HG03442 (cell line): ENCODE measurements around the gene CALN1.
"Not testable (repeated sequence)": the region's sequence is repeated elsewhere in the genome, so short reads cannot be mapped to it uniquely, and the experiment has no call there.

ENCODE experiments used
- ATAC-seq: cut with Tn5 transposase; IDR thresholded peaks from one replicate; pipeline ENCODE4 v1.9.1; 2021; ENCODE audit warnings: mild to moderate bottlenecking, moderate library complexity; ENCODE audit not compliant: unreplicated experiment

CALN1 gene

GRCh38 chr7:72109566-72109965 lies 302.6 kb downstream of the CALN1 start:
- no peak for ATAC-seq

GRCh38 chr7:72106405-72106804 lies 305.7 kb downstream of the CALN1 start:
- ATAC-seq = no peak

- no peak for ATAC-seq
These were observed 310.7 kb downstream of the CALN1 start for GRCh38 chr7:72101444-72101843.

DNA sequence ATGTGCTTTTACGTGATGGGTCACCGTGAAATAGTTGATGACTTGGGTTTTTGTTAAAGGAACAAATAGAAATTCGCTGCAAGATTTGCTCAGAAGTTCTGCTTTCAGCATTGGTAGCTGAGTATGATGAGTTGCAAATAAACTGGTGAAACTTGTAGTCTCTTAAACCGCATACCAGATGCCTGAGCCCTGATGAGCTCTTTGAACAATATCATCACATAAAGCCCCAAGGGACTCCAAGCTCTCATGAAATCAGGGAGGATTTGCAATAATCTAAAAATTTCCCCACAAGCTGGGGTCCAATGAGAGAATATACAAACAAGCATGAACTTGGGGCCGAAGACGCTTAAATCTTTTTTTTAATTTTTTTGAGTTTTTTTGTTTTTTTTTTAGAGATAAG lies 312.4 kb downstream of the CALN1 start:
- no peak for ATAC-seq

DNA sequence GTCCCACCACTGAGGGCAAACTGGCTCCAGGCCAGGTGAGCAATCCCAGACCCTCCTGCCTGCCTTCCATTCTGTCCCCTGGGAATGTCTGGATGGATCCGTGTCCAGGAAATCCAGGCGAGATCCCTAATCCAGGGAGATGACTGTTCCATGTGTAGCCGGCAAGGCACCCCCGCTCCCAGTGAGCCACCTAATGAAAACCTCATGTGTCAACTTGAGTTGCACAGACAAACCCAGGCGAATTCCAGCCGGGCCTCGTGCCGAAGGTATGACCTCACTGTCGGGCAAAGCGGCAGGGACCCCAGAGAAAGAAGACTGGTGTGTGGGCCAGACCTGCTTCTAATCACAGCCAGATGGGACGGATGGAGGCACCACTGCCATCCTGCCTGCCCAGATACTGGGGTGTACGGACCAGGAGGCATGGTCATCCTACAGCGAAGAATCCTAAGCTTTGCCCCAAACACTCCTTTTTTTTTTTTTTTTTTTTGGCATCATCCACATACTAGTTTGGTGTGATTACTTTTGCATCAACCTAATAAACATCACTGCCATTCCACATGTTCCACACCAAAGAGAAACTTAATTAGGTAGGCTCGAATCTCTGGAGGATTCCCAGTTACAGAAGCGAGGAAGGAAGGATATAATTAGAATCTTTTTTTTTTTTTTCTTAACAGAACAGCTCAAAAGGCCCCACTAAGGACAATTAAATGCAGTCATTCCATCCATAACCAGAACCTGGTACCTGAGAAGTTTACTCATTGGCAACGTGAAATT lies 313.1 kb downstream of the CALN1 start:
- no peak for ATAC-seq

- ATAC-seq = no peak
These were observed 314.9 kb downstream of the CALN1 start for GRCh38 chr7:72097226-72097625.

DNA sequence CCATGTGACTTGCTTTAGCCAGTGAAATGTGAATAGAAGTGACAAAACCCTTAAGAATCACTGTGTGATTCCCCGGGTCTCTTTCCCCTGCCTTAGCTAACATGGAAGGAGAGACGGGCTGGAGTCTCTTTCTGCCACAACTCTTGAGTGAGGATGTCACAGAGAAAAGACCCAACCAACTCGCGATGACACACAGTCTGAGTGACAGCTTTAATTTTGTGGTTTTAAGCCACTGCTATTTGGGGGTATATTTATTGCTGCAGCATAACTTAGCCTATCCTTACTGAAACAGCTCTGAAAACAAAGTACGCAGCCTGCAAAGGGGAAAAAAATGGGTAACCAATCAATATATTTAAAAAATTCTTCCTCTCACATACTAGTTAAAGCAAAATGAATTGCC lies 319.4 kb downstream of the CALN1 start:
- no peak for ATAC-seq

DNA sequence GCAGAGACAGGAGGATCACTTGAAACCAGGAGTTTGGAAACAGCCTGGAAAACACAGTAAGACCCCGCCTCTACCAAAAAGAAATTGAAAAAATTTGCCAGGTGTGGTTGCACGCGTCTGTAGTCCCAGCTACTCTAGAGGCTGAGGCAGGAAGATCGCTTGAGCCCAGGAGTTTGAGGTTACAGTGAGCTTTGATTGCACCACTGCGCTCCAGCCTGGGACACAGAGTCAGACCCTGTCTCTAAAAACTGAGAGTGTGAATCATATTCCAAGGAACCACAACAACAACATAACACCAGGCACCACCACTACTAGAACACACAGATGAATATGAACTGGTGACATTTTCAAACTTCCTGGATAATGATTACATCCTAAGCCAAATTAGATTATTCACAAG lies 324.2 kb downstream of the CALN1 start:
- no peak for ATAC-seq

DNA sequence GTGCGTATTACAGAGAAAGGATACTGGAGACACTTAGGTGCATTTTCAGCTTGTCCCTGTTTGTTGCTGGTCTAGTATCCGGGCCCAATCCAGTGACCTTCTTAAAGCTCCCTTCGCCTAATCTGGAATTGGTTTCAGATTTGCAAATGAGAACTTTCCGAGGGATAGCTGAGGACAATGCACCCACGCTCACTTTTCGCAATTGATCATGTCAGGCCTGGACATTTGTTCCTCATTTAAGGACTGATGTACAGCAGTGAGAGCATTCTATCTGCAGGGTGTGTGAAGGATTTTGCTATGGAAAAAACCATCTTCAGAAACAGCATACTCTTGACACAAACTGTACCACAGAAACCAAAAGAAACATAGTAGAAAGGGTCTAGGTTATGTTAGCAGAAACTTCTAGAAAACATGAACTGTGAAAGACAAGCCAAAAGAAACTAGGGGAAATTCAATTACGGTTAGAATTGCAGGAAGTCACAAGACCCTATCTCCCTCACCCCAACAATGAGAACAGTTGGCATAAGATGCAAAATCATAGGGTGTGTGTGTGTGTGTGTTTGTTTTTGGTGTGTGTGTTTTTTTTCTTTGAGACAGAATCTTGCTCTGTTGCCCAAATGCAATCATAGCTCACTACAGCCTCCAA lies 331.1 kb downstream of the CALN1 start:
- ATAC-seq = no peak

GRCh38 chr7:72080341-72080766 lies 331.8 kb downstream of the CALN1 start:
- no peak for ATAC-seq

DNA sequence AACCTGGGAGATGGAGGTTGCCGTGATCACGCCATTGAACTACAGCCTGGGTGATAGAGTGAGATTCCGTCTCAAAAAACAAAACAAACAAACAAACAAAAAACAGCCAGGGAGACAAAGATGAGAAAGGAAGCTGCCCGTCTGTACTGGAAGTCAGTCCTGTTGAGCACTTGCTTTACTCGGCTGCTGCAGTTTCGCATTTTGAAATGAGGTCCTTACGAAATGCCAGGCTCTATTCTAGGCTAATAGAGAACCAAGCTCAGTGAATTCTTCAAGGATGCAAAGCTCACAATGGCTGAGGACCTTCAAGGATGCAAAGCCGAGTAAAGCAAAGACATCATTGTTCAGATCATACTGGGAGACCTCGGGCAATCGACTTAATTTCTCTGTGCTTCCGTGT lies 333.3 kb downstream of the CALN1 start:
- ATAC-seq = no peak

GRCh38 chr7:72078301-72078700 lies 333.8 kb downstream of the CALN1 start:
- no peak for ATAC-seq

- ATAC-seq = no peak
These were observed 334.4 kb downstream of the CALN1 start for GRCh38 chr7:72077786-72078185.

GRCh38 chr7:72072901-72073300 lies 339.2 kb downstream of the CALN1 start:
- no peak for ATAC-seq

GRCh38 chr7:72069263-72069662 lies 342.9 kb downstream of the CALN1 start:
- ATAC-seq = no peak

DNA sequence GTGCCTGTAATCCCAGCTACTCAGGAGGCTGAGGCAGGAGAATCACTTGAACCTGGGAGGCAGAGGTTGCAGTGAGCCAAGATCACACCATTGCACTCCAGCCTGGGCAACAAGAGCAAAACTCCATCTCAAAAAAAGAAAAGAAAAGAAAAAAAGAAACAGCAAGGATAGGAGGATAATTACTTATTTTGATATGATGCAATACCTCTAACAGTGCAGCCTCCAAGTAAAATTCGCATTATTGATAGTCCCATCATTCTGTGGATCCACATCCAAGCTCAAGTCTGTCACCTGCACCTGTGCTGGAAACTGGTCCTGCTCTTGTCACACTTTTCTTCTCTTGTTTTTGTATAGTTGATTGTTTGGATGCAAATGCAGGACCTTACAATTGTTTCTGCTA lies 346.4 kb downstream of the CALN1 start:
- ATAC-seq = not testable (repeated sequence)

DNA sequence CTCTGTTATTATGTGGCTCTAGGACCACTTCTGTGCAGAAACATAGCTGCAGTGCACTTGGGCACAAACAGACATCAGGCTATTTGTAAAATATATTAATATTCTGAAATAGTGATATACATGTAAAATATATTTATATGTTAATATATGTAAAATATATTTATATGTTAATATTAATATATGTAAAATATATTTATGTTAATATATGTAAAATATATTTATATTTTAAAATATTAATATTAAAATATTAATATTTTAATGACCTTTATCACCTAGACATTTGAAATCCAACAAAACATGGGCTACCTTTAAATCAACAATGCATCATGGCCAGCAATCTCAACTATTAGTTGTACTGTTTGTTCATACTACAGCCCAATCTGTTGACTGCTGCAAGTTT lies 347.2 kb downstream of the CALN1 start:
- ATAC-seq = no peak

GRCh38 chr7:72063330-72063729 lies 348.8 kb downstream of the CALN1 start:
- ATAC-seq = no peak

DNA sequence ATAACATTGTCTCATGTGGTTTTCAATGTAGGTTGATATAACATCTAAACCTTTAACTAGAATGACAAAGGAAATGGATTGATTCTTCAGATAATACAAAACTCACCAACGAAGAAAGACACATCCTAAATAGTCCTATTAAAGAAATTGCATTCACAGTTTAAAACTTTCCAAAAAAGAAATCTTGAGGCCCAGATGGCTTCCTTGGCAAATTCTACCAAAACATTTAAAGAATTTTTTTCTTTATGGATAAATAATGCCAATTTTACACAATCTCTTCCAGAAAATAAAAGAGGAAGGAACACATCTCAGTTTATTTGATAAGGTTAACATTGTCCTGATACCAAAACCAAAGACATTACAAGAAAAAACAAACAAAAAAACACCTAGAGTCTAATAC lies 349.5 kb downstream of the CALN1 start:
- ATAC-seq = no peak

GRCh38 chr7:72059925-72060324 lies 352.2 kb downstream of the CALN1 start:
- ATAC-seq = no peak

GRCh38 chr7:72058579-72058978 lies 353.6 kb downstream of the CALN1 start:
- ATAC-seq = no peak

DNA sequence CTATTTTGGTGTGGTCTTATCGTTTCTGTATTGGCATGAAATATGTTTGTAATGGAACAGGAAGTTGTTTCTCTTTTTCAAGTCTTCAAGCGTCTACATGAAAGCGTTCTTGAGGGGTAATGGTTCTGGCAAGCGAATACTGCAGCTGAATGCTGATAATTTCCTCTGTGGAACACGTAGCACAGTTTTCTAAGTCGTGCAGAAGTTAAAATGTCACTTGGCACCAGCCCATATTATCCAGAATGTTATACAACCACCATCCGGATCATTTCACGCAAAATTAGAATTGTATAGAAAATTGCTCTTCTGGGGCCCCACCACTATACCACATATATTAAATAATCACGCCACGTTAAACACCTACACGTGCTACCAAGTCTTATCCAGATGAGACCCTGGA lies 354.3 kb downstream of the CALN1 start:
- no peak for ATAC-seq

GRCh38 chr7:72057231-72057630 lies 354.9 kb downstream of the CALN1 start:
- ATAC-seq = no peak
